HepG2 (cell line): Measurements from ENCODE around the gene MAML1. TPM values are rescaled to one million over a fixed set of nuclear protein-coding genes. Genes with fewer than 3 reads are reported as not detected.
A peak's percentile ranks its signal among the peaks of the same experiment; 100 is the strongest.

Experiments
- ARID5B ChIP-seq: IDR thresholded peaks from 2 replicates; pipeline ENCODE4 v1.4.0; 2020; ENCODE audit warnings: mild to moderate bottlenecking, missing genetic modification reagents
- ASH2L ChIP-seq: fragments of 300-600, 200-600 bp; sonication (generic); IDR thresholded peaks from 2 replicates; pipeline ENCODE4 v1.7.0; 2017; ENCODE audit warnings: low read depth, mild to moderate bottlenecking, moderate library complexity, mixed read lengths, low read length; ENCODE audit not compliant: insufficient read length
- CAMTA2 ChIP-seq: sonication (generic); formaldehyde crosslinking; IDR thresholded peaks from 2 replicates; pipeline ENCODE4 v1.4.0; 2020; ENCODE audit warnings: mild to moderate bottlenecking, missing genetic modification reagents, borderline replicate concordance
- CHD2 ChIP-seq: IDR thresholded peaks from 2 replicates; pipeline ENCODE4 v1.6.1; 2011; ENCODE audit warnings: low read depth, low read length, improper control_type of control experiment
- CREBL2 ChIP-seq: sonication (generic); formaldehyde crosslinking; IDR thresholded peaks from 2 replicates; pipeline ENCODE4 v1.8.1; 2023; ENCODE audit warnings: missing genetic modification reagents, mild to moderate bottlenecking, borderline replicate concordance
- GATA4 ChIP-seq: sonication (generic); IDR thresholded peaks from 2 replicates; pipeline ENCODE4 v1.6.1; 2016; ENCODE audit warnings: antibody characterized with exemption, low read depth, borderline replicate concordance
- ISL2 ChIP-seq: sonication (generic); formaldehyde crosslinking; IDR thresholded peaks from 2 replicates; pipeline ENCODE4 v1.5.0; 2020; ENCODE audit warnings: missing genetic modification reagents
- JUN ChIP-seq: sonication (generic); formaldehyde crosslinking; IDR thresholded peaks from 2 replicates; pipeline ENCODE4 v1.4.0; 2020; ENCODE audit warnings: mild to moderate bottlenecking, missing genetic modification reagents
- KDM2A ChIP-seq: sonication (generic); formaldehyde crosslinking; IDR thresholded peaks from 2 replicates; pipeline ENCODE4 v1.4.0; 2020; ENCODE audit warnings: low read depth, missing genetic modification reagents, borderline replicate concordance
- KDM5B ChIP-seq: sonication (generic); formaldehyde crosslinking; IDR thresholded peaks from 2 replicates; pipeline ENCODE4 v1.4.0; 2020; ENCODE audit warnings: missing genetic modification reagents, mild to moderate bottlenecking, borderline replicate concordance
- MIER3 ChIP-seq: IDR thresholded peaks from 2 replicates; pipeline ENCODE4 v1.6.1; 2016; ENCODE audit warnings: missing compliant biosample characterization, borderline replicate concordance
- PITX1 ChIP-seq: sonication (generic); formaldehyde crosslinking; IDR thresholded peaks from 2 replicates; pipeline ENCODE4 v1.5.1; 2020; ENCODE audit warnings: mild to moderate bottlenecking, missing genetic modification reagents
- POLR2AphosphoS5 ChIP-seq: IDR thresholded peaks from 2 replicates; pipeline ENCODE4 v1.6.1; 2012; ENCODE audit warnings: low read depth, low read length
- POLR2G ChIP-seq: fragments of 200-400 bp; formaldehyde crosslinking; IDR thresholded peaks from 2 replicates; pipeline ENCODE4 v1.6.1; 2018; ENCODE audit warnings: mild to moderate bottlenecking, low read depth, low read length, moderate library complexity
- SIX4 ChIP-seq: sonication (generic); formaldehyde crosslinking; IDR thresholded peaks from 2 replicates; pipeline ENCODE4 v1.4.0; 2020; ENCODE audit warnings: missing genetic modification reagents
- SNAPC2 ChIP-seq: sonication (generic); formaldehyde crosslinking; IDR thresholded peaks from 2 replicates; pipeline ENCODE4 v1.8.1; 2022; ENCODE audit warnings: mild to moderate bottlenecking, missing genetic modification reagents
- TBX2 ChIP-seq: sonication (generic); formaldehyde crosslinking; IDR thresholded peaks from 2 replicates; pipeline ENCODE4 v1.5.0; 2020; ENCODE audit warnings: missing genetic modification reagents, mild to moderate bottlenecking, borderline replicate concordance
- ZBTB7A ChIP-seq: sonication (generic); formaldehyde crosslinking; IDR thresholded peaks from 2 replicates; pipeline ENCODE4 v1.8.0; 2022; ENCODE audit warnings: mild to moderate bottlenecking, missing genetic modification reagents
- ZMYM4 ChIP-seq: sonication (generic); formaldehyde crosslinking; IDR thresholded peaks from 2 replicates; pipeline ENCODE4 v1.8.1; 2023; ENCODE audit warnings: mild to moderate bottlenecking, missing genetic modification reagents
- ZNF280D ChIP-seq: sonication (generic); formaldehyde crosslinking; IDR thresholded peaks from 2 replicates; pipeline ENCODE4 v1.5.1; 2020; ENCODE audit warnings: mild to moderate bottlenecking, missing genetic modification reagents
- ZNF292 ChIP-seq: sonication (generic); formaldehyde crosslinking; IDR thresholded peaks from 2 replicates; pipeline ENCODE4 v1.8.1; 2022; ENCODE audit warnings: mild to moderate bottlenecking, low read depth, missing genetic modification reagents, borderline replicate concordance
- ZNF430 ChIP-seq: sonication (generic); formaldehyde crosslinking; IDR thresholded peaks from 2 replicates; pipeline ENCODE4 v1.9.0; 2021; ENCODE audit warnings: mild to moderate bottlenecking, missing genetic modification reagents
- ZNF484 ChIP-seq: sonication (generic); formaldehyde crosslinking; IDR thresholded peaks from 2 replicates; pipeline ENCODE4 v1.5.1; 2020; ENCODE audit warnings: mild to moderate bottlenecking, low read depth, missing genetic modification reagents, borderline replicate concordance
- polyA plus RNA-seq, 8 experiments: library from polyadenylated mRNA; depleted of rRNA in 3 of 8; stranded (reverse) in 7 of 8; unstranded in 1 of 8; fragments of >200 nt; fragmentation: Illumina TruSeq in 4 of 8; extraction: Trizol in 4 of 8; gene quantifications; 2 replicates each; pipeline versions ENCODE4 v1.2.1 to v1.2.3, GENCODE V29; 2011 to 2016; ENCODE audit warnings: low read depth in 4 of 8, missing spikeins in 1 of 8, mixed read lengths in 1 of 8; ENCODE audit not compliant: insufficient read depth in 1 of 8
- total RNA-seq, 5 experiments: library from RNA; depleted of rRNA; stranded (reverse); fragments of >200 nt; fragmentation: Illumina TruSeq; extraction: Trizol; gene quantifications; 2 replicates each; pipeline ENCODE4 v1.2.3, GENCODE V29; 2016; ENCODE audit warnings: low read depth in 1 of 5

The MAML1 gene
- total and polyA plus RNA-seq, 2 of the 13 experiments (the other 11 are each of a cell fraction or from before 2014, with no cell fraction given): 10.0 to 10.8 TPM

- TF ChIP-seq ZNF280D (CRISPR knock-in tag) (0 out of 2 replicates have a peak, but pooled peaks have one; percentile 11), ARID5B (no peak; the same call in 1 of the 2 replicates), ISL2 (CRISPR knock-in tag) (peak; percentile 29; the same call in 1 of the 2 replicates), MIER3 (CRISPR knock-in tag) (no peak), PITX1 (CRISPR knock-in tag) (0 out of 2 replicates have a peak, but pooled peaks have one; percentile 38), SNAPC2 (CRISPR knock-in tag) (no peak; the same call in 1 of the 2 replicates), KDM2A (peak; percentile 85), ASH2L (peak; percentile 46), ZNF430 (CRISPR knock-in tag) (no peak; the same call in 1 of the 2 replicates), GATA4 (no peak), POLR2AphosphoS5 (peak; percentile 48; the same call in 1 of the 2 replicates), CREBL2 (CRISPR knock-in tag) (no peak), ZBTB7A (CRISPR knock-in tag) (no peak), ZNF484 (CRISPR knock-in tag) (no peak), POLR2G (0 out of 2 replicates have a peak, but pooled peaks have one; percentile 9), ZMYM4 (CRISPR knock-in tag) (no peak), JUN (CRISPR knock-in tag) (no peak), SIX4 (CRISPR knock-in tag) (no peak), KDM5B (CRISPR knock-in tag) (no peak), CHD2 (peak; percentile 54; the same call in 1 of the 2 replicates), ZNF292 (0 out of 2 replicates have a peak, but pooled peaks have one; percentile 25), TBX2 (CRISPR knock-in tag) (0 out of 2 replicates have a peak, but pooled peaks have one; percentile 38), CAMTA2 (CRISPR knock-in tag) (no peak)
Measured at GRCh38 chr5:179731791-179732411, 721 bp upstream of the MAML1 start (continued).
